A549 (cell line): ENCODE data around the gene PPP2R3A. TPM values are rescaled to one million over a fixed set of nuclear protein-coding genes. Genes with fewer than 3 reads are reported as not detected.
"Not testable (repeated sequence)": the region's sequence is repeated elsewhere in the genome, so short reads cannot be mapped to it uniquely, and the experiment has no call there.

Experiments
- ATAC-seq, 2 experiments: fragments of 200-7000 bp in 1 of 2; fragments of >200 bp in 1 of 2; cut with Nextera tagmentation in 1 of 2; cut with Tn5 transposase in 1 of 2; 3 replicates each; pipeline versions ENCODE4 v1.8.0 to v1.9.1; 2018 to 2020; ENCODE audit warnings: mild to moderate bottlenecking in 1 of 2, moderate library complexity in 1 of 2
- CTCF ChIA-PET: fragments of 300-600 bp; sonication (Branson Sonifier 250); formaldehyde crosslinking; extraction: SDS; loops from one replicate; lab custom pipeline; 2021; ENCODE audit warnings: antibody characterized with exemption, inconsistent platforms; lab: Yijun Ruan, JAX
- POLR2A ChIA-PET: fragments of 350-600 bp; formaldehyde crosslinking; extraction: SDS; loops from one replicate; lab custom pipeline; 2021; ENCODE audit warnings: antibody characterized with exemption, inconsistent platforms; lab: Yijun Ruan, JAX
- DNase-seq, 2 experiments: peaks; one replicate each; pipeline versions ENCODE4 v3.0.0 to v3.0.0-alpha.2; 2011 to 2016; ENCODE audit warnings: low read depth in 1 of 2, low spot score in 1 of 2
- FAIRE-seq: peaks from 2 replicates; lab custom pipeline; 2011; peaks lifted over from hg19 to GRCh38; lab: Jason Lieb, UNC
- H3K27ac ChIP-seq, 2 experiments: fragments of >200 bp; sonication (Bioruptor Twin); formaldehyde crosslinking; 3 replicates each; pipeline ENCODE4 v1.5.1; 2016 to 2017
- H3K4me1 ChIP-seq: fragments of >200 bp; sonication (Bioruptor Twin); formaldehyde crosslinking; 3 replicates; pipeline ENCODE4 v1.6.1; 2016
- H3K4me2 ChIP-seq: fragments of >200 bp; sonication (Bioruptor Twin); formaldehyde crosslinking; 3 replicates; pipeline ENCODE4 v1.6.1; 2016
- H3K4me3 ChIP-seq: fragments of >200 bp; sonication (Bioruptor Twin); formaldehyde crosslinking; 3 replicates; pipeline ENCODE4 v1.5.1; 2016
- H3K9me3 ChIP-seq: fragments of >200 bp; sonication (Bioruptor Twin); formaldehyde crosslinking; 3 replicates; pipeline ENCODE4 v1.6.1; 2016
- CBX2 ChIP-seq: fragments of 200-600 bp; sonication (generic); IDR thresholded peaks from 2 replicates; pipeline ENCODE4 v1.6.1; 2016; ENCODE audit warnings: low read depth, mild to moderate bottlenecking, borderline replicate concordance
- CBX8 ChIP-seq: fragments of 200-600 bp; sonication (generic); IDR thresholded peaks from 2 replicates; pipeline ENCODE4 v1.6.1; 2016
- CHD4 ChIP-seq: fragments of 200-600 bp; sonication (generic); IDR thresholded peaks from 2 replicates; pipeline ENCODE4 v1.6.1; 2016; ENCODE audit warnings: antibody characterized with exemption, mild to moderate bottlenecking, borderline replicate concordance
- EP300 ChIP-seq, 2 experiments: fragments of >200 bp; sonication (Bioruptor Twin); formaldehyde crosslinking; IDR thresholded peaks; 2 replicates in 1 of 2; 3 replicates in 1 of 2; pipeline ENCODE4 v1.6.1; 2016 to 2017
- FOXS1 ChIP-seq: fragments of 250-450 bp; sonication (Bioruptor Pico); IDR thresholded peaks from 2 replicates; pipeline ENCODE4 v1.5.0; 2020; ENCODE audit warnings: mild to moderate bottlenecking, moderate library complexity
- GATA3 ChIP-seq: IDR thresholded peaks from 2 replicates; pipeline ENCODE4 v1.6.1; 2012; ENCODE audit warnings: borderline replicate concordance
- HEYL ChIP-seq: fragments of 250-450 bp; sonication (Bioruptor Pico); IDR thresholded peaks from 2 replicates; pipeline ENCODE4 v1.8.0; 2021; ENCODE audit warnings: mild to moderate bottlenecking, moderate library complexity
- HMGXB4 ChIP-seq: fragments of 250-450 bp; sonication (Bioruptor Pico); IDR thresholded peaks from 2 replicates; pipeline ENCODE4 v1.5.0; 2021; ENCODE audit warnings: mild to moderate bottlenecking, moderate library complexity, borderline replicate concordance
- HOXA7 ChIP-seq: fragments of 250-450 bp; sonication (Bioruptor Pico); IDR thresholded peaks from 2 replicates; pipeline ENCODE4 v1.5.0; 2020; ENCODE audit warnings: mild to moderate bottlenecking, moderate library complexity
- HOXB13 ChIP-seq: fragments of 250-450 bp; sonication (Bioruptor Pico); IDR thresholded peaks from 2 replicates; pipeline ENCODE4 v1.5.0; 2020; ENCODE audit warnings: low read depth, mild to moderate bottlenecking, moderate library complexity
- HOXB5 ChIP-seq: fragments of 250-450 bp; sonication (Bioruptor Pico); IDR thresholded peaks from 2 replicates; pipeline ENCODE4 v1.5.0; 2020; ENCODE audit warnings: mild to moderate bottlenecking, moderate library complexity
- JUNB ChIP-seq: fragments of >200 bp; sonication (Bioruptor Twin); formaldehyde crosslinking; IDR thresholded peaks from 2 replicates; pipeline ENCODE4 v1.6.1; 2016
- MAFK ChIP-seq: fragments of 450-650 bp; IDR thresholded peaks from 2 replicates; pipeline ENCODE4 v1.6.1; 2014; ENCODE audit not compliant: partially characterized antibody
- MYC ChIP-seq: IDR thresholded peaks from 2 replicates; pipeline ENCODE4 v1.6.1; 2012; ENCODE audit warnings: mild to moderate bottlenecking, inconsistent platforms, low read length, improper control_type of control experiment, borderline replicate concordance
- NFE2L2 ChIP-seq: fragments of 150-350 bp; conservative IDR thresholded peaks from 2 replicates; pipeline ENCODE4 v1.6.1; 2014; ENCODE audit warnings: low read length
- NPAS2 ChIP-seq: fragments of 250-450 bp; sonication (Bioruptor Pico); IDR thresholded peaks from 2 replicates; pipeline ENCODE4 v1.8.0; 2022; ENCODE audit warnings: mild to moderate bottlenecking, moderate library complexity, borderline replicate concordance
- NR3C1 ChIP-seq: fragments of >200 bp; sonication (Bioruptor Twin); formaldehyde crosslinking; IDR thresholded peaks from 3 replicates; pipeline ENCODE4 v1.6.1; 2017
- POLR2AphosphoS2 ChIP-seq: conservative IDR thresholded peaks from 2 replicates; pipeline ENCODE4 v1.6.1; 2012; ENCODE audit warnings: low read length, improper control_type of control experiment, inconsistent platforms
- RAD21 ChIP-seq, 2 experiments: fragments of >200 bp in 1 of 2; sonication (Bioruptor Twin) in 1 of 2; formaldehyde crosslinking in 1 of 2; IDR thresholded peaks in 1 of 2; conservative IDR thresholded peaks in 1 of 2; 2 replicates in 1 of 2; 3 replicates in 1 of 2; pipeline ENCODE4 v1.6.1; 2012 to 2018; ENCODE audit warnings: inconsistent platforms in 1 of 2
- RARB ChIP-seq: fragments of 250-450 bp; sonication (Bioruptor Pico); IDR thresholded peaks from 2 replicates; pipeline ENCODE4 v1.8.0; 2021; ENCODE audit warnings: mild to moderate bottlenecking, moderate library complexity
- RNF2 ChIP-seq: fragments of 200-600 bp; sonication (generic); IDR thresholded peaks from 2 replicates; pipeline ENCODE4 v1.6.1; 2016; ENCODE audit warnings: low read depth, mild to moderate bottlenecking, antibody characterized with exemption, moderate library complexity, borderline replicate concordance
- TFCP2L1 ChIP-seq: fragments of 250-450 bp; sonication (Bioruptor Pico); IDR thresholded peaks from 2 replicates; pipeline ENCODE4 v1.5.0; 2021; ENCODE audit warnings: mild to moderate bottlenecking
- TP53 ChIP-seq: fragments of 250-450 bp; sonication (Bioruptor Pico); IDR thresholded peaks from 2 replicates; pipeline ENCODE4 v1.5.0; 2021; ENCODE audit warnings: mild to moderate bottlenecking, moderate library complexity
- USF2 ChIP-seq: fragments of 450-650 bp; IDR thresholded peaks from 2 replicates; pipeline ENCODE4 v1.6.1; 2014; ENCODE audit warnings: antibody characterized with exemption
- ZC3H11A ChIP-seq: fragments of 450-650 bp; IDR thresholded peaks from 2 replicates; pipeline ENCODE4 v1.6.1; 2014; ENCODE audit warnings: antibody characterized with exemption, mild to moderate bottlenecking
- ZSCAN20 ChIP-seq: fragments of 250-450 bp; sonication (Bioruptor Pico); IDR thresholded peaks from 2 replicates; pipeline ENCODE4 v1.8.0; 2022; ENCODE audit warnings: mild to moderate bottlenecking, moderate library complexity
- WGBS: methylation state at CpG from one replicate; pipeline ENCODE4 v1.1.6; 2017; ENCODE audit errors: missing lambda C conversion rate; 5-methylcytosine and 5-hydroxymethylcytosine counted together
- polyA plus RNA-seq, 4 experiments: library from polyadenylated mRNA; depleted of rRNA in 3 of 4; stranded (reverse); fragments of >200 nt; fragmentation: RNase III in 1 of 4; extraction: RNeasy Plus Mini Kit Qiagen cat#74134 plus additional on column Dnase treatment in 1 of 4; gene quantifications; 2 replicates in 3 of 4; 3 replicates in 1 of 4; pipeline ENCODE4 v1.2.3, GENCODE V29; 2011 to 2017
- TF ChIP-seq, protein P1 (sequence below): fragments of >200 bp; sonication (Bioruptor Twin); formaldehyde crosslinking; IDR thresholded peaks from 2 replicates; pipeline ENCODE4 v1.6.1; 2016

The PPP2R3A gene
- polyA plus RNA-seq, 2 of the 4 experiments (the other 2 are of a cell fraction), result 1.9 to 3.2 TPM

DNA sequence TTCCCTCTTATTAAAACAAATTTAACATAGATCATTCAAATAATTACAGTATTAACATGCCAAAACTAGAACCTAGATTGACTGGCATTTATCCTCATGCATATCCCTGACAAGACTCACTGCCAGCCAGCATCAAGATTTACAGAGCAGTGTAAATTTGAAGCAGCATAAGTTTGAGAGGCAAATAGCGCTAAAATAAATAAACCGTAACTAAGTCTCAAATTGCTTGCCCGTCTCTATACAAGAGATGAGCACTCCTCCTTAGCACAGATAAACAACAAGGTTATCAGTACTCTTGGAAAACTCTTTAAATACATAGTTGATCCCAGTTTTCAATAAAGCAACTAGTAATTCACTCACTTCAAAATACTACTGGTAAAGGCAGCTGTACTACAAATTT, 201.0 kb downstream of the PPP2R3A start:
- Histone ChIP-seq H3K4me2 (no peak overlapping the region), H3K4me3 (no peak overlapping the region), H3K9me3 (no peaks in the 10 kb centered on the region), H3K27ac (no peak overlapping the region), H3K4me1 (peaks cover 26% of the 10 kb centered on the region)
- ATAC-seq (no peak), FAIRE-seq (no peak), DNase-seq (no peak)
- TF ChIP-seq HOXB5 (CRISPR knock-in tag), result no peak
- no peak for TF ChIP-seq HEYL (CRISPR knock-in tag)
- no peak for TF ChIP-seq HOXA7
- TF ChIP-seq USF2, result no peak
- TF ChIP-seq POLR2AphosphoS2, result no peak
- TF ChIP-seq NR3C1, result no peak
- TF ChIP-seq CBX8, result no peak
- no peak for TF ChIP-seq CHD4
- no peak for TF ChIP-seq GATA3
- no peak for TF ChIP-seq TFCP2L1 (CRISPR knock-in tag)
- no peak for TF ChIP-seq NPAS2
- TF ChIP-seq FOXS1 (CRISPR knock-in tag), result no peak
- TF ChIP-seq RARB (CRISPR knock-in tag), result no peak
- TF ChIP-seq ZSCAN20, result no peak
- TF ChIP-seq TP53, result no peak
- TF ChIP-seq, protein P1, sequence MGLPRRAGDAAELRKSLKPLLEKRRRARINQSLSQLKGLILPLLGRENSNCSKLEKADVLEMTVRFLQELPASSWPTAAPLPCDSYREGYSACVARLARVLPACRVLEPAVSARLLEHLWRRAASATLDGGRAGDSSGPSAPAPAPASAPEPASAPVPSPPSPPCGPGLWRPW, result no peak
- 72% methylated on average over 3 of the region's 3 CpGs for WGBS
- CTCF ChIA-PET, result no interaction called here
- POLR2A ChIA-PET, result no interaction called here

DNA sequence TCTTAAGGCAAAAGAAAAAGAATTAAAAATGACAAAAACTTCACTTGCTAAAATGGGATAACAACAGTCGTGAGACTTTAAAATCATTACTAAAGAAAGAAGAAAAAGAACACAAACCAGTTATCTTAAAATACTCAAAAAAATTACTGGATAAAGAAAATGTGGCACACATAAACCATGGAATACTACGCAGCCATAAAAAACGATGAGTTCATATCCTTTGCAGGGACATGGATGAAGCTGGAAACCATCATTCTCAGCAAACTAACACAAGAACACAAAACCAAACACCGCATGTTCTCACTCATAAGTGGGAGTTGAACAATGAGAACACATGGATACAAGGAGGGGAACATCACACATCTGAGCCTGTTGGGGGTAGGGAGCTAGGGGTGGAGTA, 202.7 kb downstream of the PPP2R3A start:
- FAIRE-seq, CTCF ChIA-PET, POLR2A ChIA-PET, DNase-seq, ATAC-seq, H3K27ac ChIP-seq, H3K4me2 ChIP-seq, H3K9me3 ChIP-seq, H3K4me3 ChIP-seq: not testable (repeated sequence)
- H3K4me1 ChIP-seq, result peaks cover 32% of the 10 kb centered on the region
- 91% methylated on average over 4 of the region's 4 CpGs for WGBS

- POLR2A ChIA-PET, result interaction anchor here (0.8 kb wide), 1 partner anchor 25 kb away, joined by 3 read pairs; the partner anchor contains the start of gene MSL2
These were observed 205.6 kb downstream of the PPP2R3A start for GRCh38 chr3:136171097-136171542.

DNA sequence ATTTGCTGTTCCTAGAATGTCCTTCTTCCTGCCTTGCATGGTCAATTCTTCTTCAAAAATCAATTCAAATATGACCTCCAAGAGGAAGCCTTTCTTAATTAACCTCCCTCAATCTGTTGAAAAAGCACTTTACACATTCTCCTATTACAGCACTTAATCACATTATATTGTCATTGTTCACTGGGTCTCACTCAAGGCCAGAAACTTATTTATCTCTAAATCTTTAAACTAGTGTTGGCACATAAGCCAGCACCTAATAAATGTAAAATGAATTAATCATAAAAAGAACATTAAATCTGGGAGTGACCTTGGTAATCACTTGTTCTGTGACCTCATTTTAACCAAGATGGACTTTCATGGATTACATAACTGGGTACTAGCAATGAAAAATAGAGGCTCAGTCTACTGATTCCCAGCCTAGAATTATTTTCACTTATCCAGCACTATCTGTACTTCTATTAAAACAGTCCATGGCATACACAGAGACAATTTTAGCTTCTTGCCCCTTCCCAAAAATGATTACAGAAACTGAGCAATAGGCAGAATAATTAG, 208.5 kb downstream of the PPP2R3A start:
- FAIRE-seq, result no peak

More at GRCh38 chr3:136171097-136171542, 205.6 kb downstream of the PPP2R3A start:
- H3K9me3 ChIP-seq, result no peaks in the 10 kb centered on the region
- H3K4me2 ChIP-seq, result peak overlapping the region; percentile 38; the same call in 2 of the 3 replicates
- no peak for TF ChIP-seq CBX2
- peak; percentile 18 for TF ChIP-seq MAFK
- peak; percentile 56; the same call in 1 of the 2 replicates for TF ChIP-seq NFE2L2
- TF ChIP-seq, all 56 proteins: peak for 2
- H3K4me1 ChIP-seq, result peaks cover 25% of the 10 kb centered on the region
- no peak overlapping the region for H3K4me3 ChIP-seq
- ATAC-seq (peak; percentile 66 to 68; a peak in 5 of 6 replicates), FAIRE-seq (no peak), DNase-seq (no peak)
- H3K27ac ChIP-seq, result peak overlapping the region in 1 of 2 experiments; percentile 64; a peak in 2 of 6 replicates
- 17% methylated on average over 1 of the region's 1 CpG for WGBS
- CTCF ChIA-PET, result no interaction called here

More for the DNA sequence above, 208.5 kb downstream of the PPP2R3A start:
- no peak overlapping the region for H3K27ac ChIP-seq
- CTCF ChIA-PET, result no interaction called here
- no peak for DNase-seq
- TF ChIP-seq EP300 (IDR thresholded peaks at IDR 0.05) (no peak), HMGXB4 (CRISPR knock-in tag) (no peak), NFE2L2 (no peak), ZC3H11A (no peak), CBX2 (no peak), HOXA7 (no peak), MYC (no peak), HOXB13 (CRISPR knock-in tag) (no peak), RAD21 (conservative IDR thresholded peaks at IDR 0.05 in 1 of 2, IDR thresholded peaks at IDR 0.05 in 1 of 2) (no peak), RARB (CRISPR knock-in tag) (no peak), RNF2 (no peak), JUNB (no peak)
- TF ChIP-seq, protein P1, result no peak
- TF ChIP-seq, all 56 proteins: peak for 0
- Histone ChIP-seq H3K4me1 (peaks cover 15% of the 10 kb centered on the region), H3K4me3 (no peak overlapping the region), H3K4me2 (no peak overlapping the region), H3K9me3 (no peaks in the 10 kb centered on the region)
- POLR2A ChIA-PET, result no interaction called here
- ATAC-seq, result no peak
